SK-N-SH (cell line): Measurements from ENCODE around the gene MBD3.

Experiments used
- CHD2 ChIP-seq: fragments of 150-350 bp; IDR thresholded peaks from 2 replicates; pipeline ENCODE4 v1.6.1; 2018; ENCODE audit warnings: low read length; ENCODE audit not compliant: partially characterized antibody
- CTCF ChIP-seq: fragments of 200-600 bp; sonication (generic); IDR thresholded peaks from 2 replicates; pipeline ENCODE4 v1.6.1; 2017; ENCODE audit warnings: antibody characterized with exemption, mild to moderate bottlenecking, moderate library complexity
- MXI1 ChIP-seq: IDR thresholded peaks from 2 replicates; pipeline ENCODE4 v1.6.1; 2012; ENCODE audit warnings: mild to moderate bottlenecking, low read depth, low read length, improper control_type of control experiment
- NFIC ChIP-seq: IDR thresholded peaks from 2 replicates; pipeline ENCODE4 v1.4.0; 2012; ENCODE audit warnings: borderline replicate concordance
- POLR2AphosphoS5 ChIP-seq: IDR thresholded peaks from 2 replicates; pipeline ENCODE4 v1.6.1; 2012; ENCODE audit warnings: low read depth, low read length
- SMC3 ChIP-seq: IDR thresholded peaks from 2 replicates; pipeline ENCODE4 v1.6.1; 2012; ENCODE audit warnings: low read depth, low read length, improper control_type of control experiment
- TAF1 ChIP-seq: IDR thresholded peaks from 2 replicates; pipeline ENCODE4 v1.6.1; 2012; ENCODE audit warnings: low read depth, mild to moderate bottlenecking, low read length, moderate library complexity, borderline replicate concordance
- ZBTB33 ChIP-seq: IDR thresholded peaks from 2 replicates; pipeline ENCODE4 v1.4.0; 2012; ENCODE audit warnings: low read depth, borderline replicate concordance
- TF ChIP-seq, protein P1 (sequence below): fragments of 150-350 bp; IDR thresholded peaks from 2 replicates; pipeline ENCODE4 v1.6.1; 2017; ENCODE audit warnings: antibody characterized with exemption, low read length, low read depth, borderline replicate concordance

- TF ChIP-seq CTCF (peak; percentile 37), ZBTB33 (no peak), POLR2AphosphoS5 (no peak), NFIC (no peak), TAF1 (no peak), CHD2 (no peak), MXI1 (no peak), SMC3 (peak; percentile 35; the same call in 1 of the 2 replicates)
- TF ChIP-seq, protein P1, sequence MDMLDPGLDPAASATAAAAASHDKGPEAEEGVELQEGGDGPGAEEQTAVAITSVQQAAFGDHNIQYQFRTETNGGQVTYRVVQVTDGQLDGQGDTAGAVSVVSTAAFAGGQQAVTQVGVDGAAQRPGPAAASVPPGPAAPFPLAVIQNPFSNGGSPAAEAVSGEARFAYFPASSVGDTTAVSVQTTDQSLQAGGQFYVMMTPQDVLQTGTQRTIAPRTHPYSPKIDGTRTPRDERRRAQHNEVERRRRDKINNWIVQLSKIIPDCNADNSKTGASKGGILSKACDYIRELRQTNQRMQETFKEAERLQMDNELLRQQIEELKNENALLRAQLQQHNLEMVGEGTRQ, result no peak
Measured at GRCh38 chr19:1618157-1619093, 25.8 kb upstream of the MBD3 start.
